Nephron (organoid): ENCODE measurements around the gene FAM114A1.
A peak's percentile ranks its signal among the peaks of the same experiment; 100 is the strongest.
"Not testable (repeated sequence)": the region's sequence is repeated elsewhere in the genome, so short reads cannot be mapped to it uniquely, and the experiment has no call there.

Experiments
- H3K27ac Mint-ChIP-seq, 3 experiments: 2 replicates each; pipeline ENCODE4 v1.8.0; 2020; ENCODE audit warnings: mixed read lengths in 3 of 3, mild to moderate bottlenecking in 2 of 3, moderate library complexity in 1 of 3
- H3K27me3 Mint-ChIP-seq: 2 replicates; pipeline ENCODE4 v1.8.0; 2021; ENCODE audit warnings: low read depth, mild to moderate bottlenecking, moderate library complexity, mixed read lengths
- H3K36me3 Mint-ChIP-seq: 2 replicates; pipeline ENCODE4 v1.8.0; 2020; ENCODE audit warnings: low read depth, mixed read lengths
- H3K4me1 Mint-ChIP-seq: 2 replicates; pipeline ENCODE4 v1.8.0; 2020; ENCODE audit warnings: mixed read lengths
- H3K4me3 Mint-ChIP-seq, 3 experiments: 2 replicates each; pipeline ENCODE4 v1.8.0; 2020; ENCODE audit warnings: mild to moderate bottlenecking in 3 of 3, mixed read lengths in 3 of 3, moderate library complexity in 2 of 3
- H3K9me3 Mint-ChIP-seq: 2 replicates; pipeline ENCODE4 v1.8.0; 2020; ENCODE audit warnings: mixed read lengths
- CTCF ChIP-seq, 3 experiments: fragments of 200-600 bp; sonication (generic); IDR thresholded peaks; one replicate each; pipeline ENCODE4 v1.5.0; 2021; ENCODE audit warnings: antibody characterized with exemption in 3 of 3; ENCODE audit not compliant: unreplicated experiment in 3 of 3

The FAM114A1 gene

GRCh38 chr4:38940476-38940875 lies 72.9 kb downstream of the FAM114A1 start:
- H3K4me3 Mint-ChIP-seq = no peak overlapping the region

GRCh38 chr4:38941906-38942305 lies 74.3 kb downstream of the FAM114A1 start:
- Mint-ChIP-seq H3K4me1 (peaks cover 24% of the 10 kb centered on the region), H3K27ac (peak overlapping the region in 2 of 3 experiments; percentile 88 to 90), H3K36me3 (peaks cover 46% of the 10 kb centered on the region)
- not testable (repeated sequence) for H3K27me3 Mint-ChIP-seq, H3K9me3 Mint-ChIP-seq, H3K4me3 Mint-ChIP-seq

More at GRCh38 chr4:38940476-38940875, 72.9 kb downstream of the FAM114A1 start:
- Mint-ChIP-seq H3K4me1 (peaks cover 19% of the 10 kb centered on the region), H3K36me3 (peaks cover 53% of the 10 kb centered on the region), H3K9me3 (no peaks in the 10 kb centered on the region), H3K27me3 (no peaks in the 10 kb centered on the region), H3K27ac (no peak overlapping the region)
- TF ChIP-seq CTCF (IDR thresholded peaks at IDR 0.05; ENCODE audit: unreplicated experiment in 3 of 3) = no peak

GRCh38 chr4:38943343-38943742 lies 75.7 kb downstream of the FAM114A1 start:
- TF ChIP-seq CTCF (IDR thresholded peaks at IDR 0.05; ENCODE audit: unreplicated experiment in 3 of 3) = no peak
- Mint-ChIP-seq H3K27ac (peak overlapping the region; percentile 75 to 90 (median 88)), H3K36me3 (peaks cover 35% of the 10 kb centered on the region), H3K9me3 (no peaks in the 10 kb centered on the region), H3K4me3 (no peak overlapping the region), H3K27me3 (no peaks in the 10 kb centered on the region), H3K4me1 (peaks cover 30% of the 10 kb centered on the region)

GRCh38 chr4:38944440-38944839 lies 76.8 kb downstream of the FAM114A1 start:
- no peak for TF ChIP-seq CTCF (IDR thresholded peaks at IDR 0.05; ENCODE audit: unreplicated experiment in 3 of 3)
- H3K27ac Mint-ChIP-seq = no peak overlapping the region
- no peaks in the 10 kb centered on the region for H3K27me3 Mint-ChIP-seq
- H3K36me3 Mint-ChIP-seq = peaks cover 28% of the 10 kb centered on the region
- no peak overlapping the region for H3K4me3 Mint-ChIP-seq
- H3K9me3 Mint-ChIP-seq = no peaks in the 10 kb centered on the region
- peaks cover 39% of the 10 kb centered on the region for H3K4me1 Mint-ChIP-seq

- no peaks in the 10 kb centered on the region for H3K27me3 Mint-ChIP-seq
- peak overlapping the region in 1 of 3 experiments; percentile 19 for H3K27ac Mint-ChIP-seq
- peaks cover 23% of the 10 kb centered on the region for H3K36me3 Mint-ChIP-seq
- no peak for TF ChIP-seq CTCF (IDR thresholded peaks at IDR 0.05; ENCODE audit: unreplicated experiment in 3 of 3)
- H3K9me3 Mint-ChIP-seq = no peaks in the 10 kb centered on the region
- no peak overlapping the region for H3K4me3 Mint-ChIP-seq
- peaks cover 50% of the 10 kb centered on the region for H3K4me1 Mint-ChIP-seq
These were observed 79.3 kb downstream of the FAM114A1 start for GRCh38 chr4:38946919-38947318.

- Mint-ChIP-seq H3K4me1 (peaks cover 45% of the 10 kb centered on the region), H3K4me3 (no peak overlapping the region), H3K27me3 (no peaks in the 10 kb centered on the region), H3K9me3 (no peaks in the 10 kb centered on the region), H3K36me3 (peaks cover 10% of the 10 kb centered on the region), H3K27ac (peak overlapping the region in 1 of 3 experiments; percentile 40)
- no peak for TF ChIP-seq CTCF (IDR thresholded peaks at IDR 0.05; ENCODE audit: unreplicated experiment in 3 of 3)
These were observed 80.9 kb downstream of the FAM114A1 start for GRCh38 chr4:38948551-38948950.
